K562 (cell line): ENCODE measurements around the gene VPS11. TPM values are rescaled to one million over a fixed set of nuclear protein-coding genes. Genes with fewer than 3 reads are reported as not detected.

Experiments
- ATF2 ChIP-seq: sonication (generic); formaldehyde crosslinking; IDR thresholded peaks from 2 replicates; pipeline ENCODE4 v1.8.1; 2022; ENCODE audit warnings: missing genetic modification reagents
- CBX5 ChIP-seq: IDR thresholded peaks from 2 replicates; pipeline ENCODE4 v1.6.1; 2014; ENCODE audit warnings: low read depth, borderline replicate concordance
- CHD2 ChIP-seq: IDR thresholded peaks from 2 replicates; pipeline ENCODE4 v1.6.1; 2011; ENCODE audit warnings: low read depth, low read length
- CREB1 ChIP-seq, 2 experiments: sonication (generic) in 1 of 2; formaldehyde crosslinking in 1 of 2; IDR thresholded peaks; 2 replicates each; pipeline versions ENCODE4 v1.6.1 to v1.8.0; 2012 to 2022; ENCODE audit warnings: inconsistent platforms in 1 of 2, mild to moderate bottlenecking in 1 of 2, missing genetic modification reagents in 1 of 2, moderate library complexity in 1 of 2
- HMG20A ChIP-seq: fragments of 450-650 bp; formaldehyde crosslinking; conservative IDR thresholded peaks from 2 replicates; pipeline ENCODE4 v1.4.0; 2020; ENCODE audit warnings: mild to moderate bottlenecking, mixed read lengths
- HSF4 ChIP-seq: fragments of 250-450 bp; sonication (Bioruptor Pico); IDR thresholded peaks from 2 replicates; pipeline ENCODE4 v2.1.2; 2022; ENCODE audit warnings: mild to moderate bottlenecking, moderate library complexity, borderline replicate concordance
- KHSRP ChIP-seq: fragments of 450-650 bp; IDR thresholded peaks from 2 replicates; pipeline ENCODE4 v1.6.1; 2017
- LCOR ChIP-seq: sonication (generic); formaldehyde crosslinking; IDR thresholded peaks from 2 replicates; pipeline ENCODE4 v1.8.0; 2022; ENCODE audit warnings: mild to moderate bottlenecking, missing genetic modification reagents
- MIER1 ChIP-seq: fragments of 450-650 bp; IDR thresholded peaks from 2 replicates; pipeline ENCODE4 v1.6.1; 2016; ENCODE audit warnings: antibody characterized with exemption, mild to moderate bottlenecking, low read depth
- MXD1 ChIP-seq: fragments of 250-450 bp; sonication (Bioruptor Pico); IDR thresholded peaks from 2 replicates; pipeline ENCODE4 v1.8.0; 2021; ENCODE audit warnings: borderline replicate concordance, mild to moderate bottlenecking, moderate library complexity; ENCODE audit not compliant: poor library complexity, severe bottlenecking
- NCOA1 ChIP-seq: fragments of 450-650 bp; IDR thresholded peaks from 2 replicates; pipeline ENCODE4 v1.6.1; 2016; ENCODE audit warnings: low read depth
- NFXL1 ChIP-seq: fragments of 450-650 bp; formaldehyde crosslinking; IDR thresholded peaks from 2 replicates; pipeline ENCODE4 v1.4.0; 2021; ENCODE audit warnings: mild to moderate bottlenecking
- RBM14 ChIP-seq: fragments of 200-400 bp; formaldehyde crosslinking; IDR thresholded peaks from 2 replicates; pipeline ENCODE4 v1.6.1; 2018; ENCODE audit warnings: low read depth, mild to moderate bottlenecking, low read length, moderate library complexity, borderline replicate concordance; ENCODE audit not compliant: insufficient read depth
- YY1 ChIP-seq, 3 experiments: IDR thresholded peaks; 2 replicates each; pipeline ENCODE4 v1.6.1; 2011; ENCODE audit warnings: low read length in 2 of 3, mild to moderate bottlenecking in 2 of 3, moderate library complexity in 2 of 3, borderline replicate concordance in 1 of 3, control low read depth in 1 of 3, low read depth in 1 of 3; ENCODE audit not compliant: insufficient read depth in 3 of 3, insufficient replicate concordance in 2 of 3, control insufficient read depth in 1 of 3, insufficient read length in 1 of 3; ENCODE audit errors: extremely low read depth in 1 of 3
- ZBTB1 ChIP-seq: sonication (generic); formaldehyde crosslinking; IDR thresholded peaks from 2 replicates; pipeline ENCODE4 v1.8.1; 2023; ENCODE audit warnings: missing genetic modification reagents, low read depth, mild to moderate bottlenecking, borderline replicate concordance
- ZNF217 ChIP-seq: sonication (generic); formaldehyde crosslinking; IDR thresholded peaks from 2 replicates; pipeline ENCODE4 v1.8.0; 2022; ENCODE audit warnings: mild to moderate bottlenecking, missing genetic modification reagents
- ZSCAN29 ChIP-seq: fragments of 450-650 bp; IDR thresholded peaks from 2 replicates; pipeline ENCODE4 v1.6.1; 2017
- polyA plus RNA-seq, 8 experiments: library from polyadenylated mRNA; depleted of rRNA in 4 of 8; stranded (reverse) in 5 of 8; unstranded in 3 of 8; fragments of >200 nt; fragmentation: Nextera tagmentation in 2 of 8; fragmentation: Illumina TruSeq in 1 of 8; extraction: Ambion mirVana in 2 of 8; extraction: Trizol in 1 of 8; gene quantifications; 2 replicates each; pipeline versions ENCODE4 v1.2.1 to v1.2.3, GENCODE V29; 2011 to 2014; ENCODE audit warnings: inconsistent platforms in 1 of 8, missing spikeins in 1 of 8
- total RNA-seq, 7 experiments: library from RNA; depleted of rRNA in 6 of 7; stranded (reverse); fragments of >200 nt in 6 of 7; fragmentation: Illumina TruSeq in 2 of 7; extraction: Trizol in 2 of 7; gene quantifications; 2 replicates each; pipeline versions ENCODE4 v1.2.1 to v1.2.3, GENCODE V29; 2011 to 2021; ENCODE audit warnings: low replicate concordance in 1 of 7
- TF ChIP-seq, protein P1 (sequence below): fragments of 450-650 bp; IDR thresholded peaks from 2 replicates; pipeline ENCODE4 v1.7.1; 2018; ENCODE audit warnings: mild to moderate bottlenecking, low read depth; ENCODE audit not compliant: partially characterized antibody
- TF ChIP-seq, protein P2 (sequence below): fragments of 450-650 bp; IDR thresholded peaks from 2 replicates; pipeline ENCODE4 v1.6.1; 2018; ENCODE audit not compliant: partially characterized antibody

Gene VPS11
- total and polyA plus RNA-seq, 9 of the 15 experiments (the other 6 are each of a cell fraction or from before 2014, with no cell fraction given) = 14.1 to 35.5 (median 27.5) TPM

GRCh38 chr11:119087747-119088241 is 20.2 kb downstream of the VPS11 start (continued):
- TF ChIP-seq NFXL1 (no peak), ZSCAN29 (no peak), MXD1 (CRISPR knock-in tag) (no peak), ZNF217 (CRISPR knock-in tag) (no peak), LCOR (peak; percentile 92), KHSRP (peak; percentile 71; the same call in 1 of the 2 replicates), CBX5 (no peak), NCOA1 (peak; percentile 89; the same call in 1 of the 2 replicates), MIER1 (no peak), ATF2 (no peak), YY1 (IDR thresholded peaks at IDR 0.05; ENCODE audit: borderline replicate concordance in 1 of 3, control insufficient read depth in 1 of 3, extremely low read depth in 1 of 3, insufficient read depth in 3 of 3, insufficient read length in 1 of 3, insufficient replicate concordance in 2 of 3, low read depth in 1 of 3, low read length in 2 of 3) (peak in 2 of 3 experiments; percentile 6 to 15), CREB1 (IDR thresholded peaks at IDR 0.05) (peak; percentile 74), CREB1 (CRISPR knock-in tag; IDR thresholded peaks at IDR 0.05) (peak; percentile 46; the same call in 1 of the 2 replicates), HMG20A (CRISPR knock-in tag) (no peak), ZBTB1 (CRISPR knock-in tag) (0 out of 2 replicates have a peak, but pooled peaks have one; percentile 17), HSF4 (peak; percentile 51; the same call in 1 of the 2 replicates), CHD2 (no peak), RBM14 (no peak)
- TF ChIP-seq, protein P1, sequence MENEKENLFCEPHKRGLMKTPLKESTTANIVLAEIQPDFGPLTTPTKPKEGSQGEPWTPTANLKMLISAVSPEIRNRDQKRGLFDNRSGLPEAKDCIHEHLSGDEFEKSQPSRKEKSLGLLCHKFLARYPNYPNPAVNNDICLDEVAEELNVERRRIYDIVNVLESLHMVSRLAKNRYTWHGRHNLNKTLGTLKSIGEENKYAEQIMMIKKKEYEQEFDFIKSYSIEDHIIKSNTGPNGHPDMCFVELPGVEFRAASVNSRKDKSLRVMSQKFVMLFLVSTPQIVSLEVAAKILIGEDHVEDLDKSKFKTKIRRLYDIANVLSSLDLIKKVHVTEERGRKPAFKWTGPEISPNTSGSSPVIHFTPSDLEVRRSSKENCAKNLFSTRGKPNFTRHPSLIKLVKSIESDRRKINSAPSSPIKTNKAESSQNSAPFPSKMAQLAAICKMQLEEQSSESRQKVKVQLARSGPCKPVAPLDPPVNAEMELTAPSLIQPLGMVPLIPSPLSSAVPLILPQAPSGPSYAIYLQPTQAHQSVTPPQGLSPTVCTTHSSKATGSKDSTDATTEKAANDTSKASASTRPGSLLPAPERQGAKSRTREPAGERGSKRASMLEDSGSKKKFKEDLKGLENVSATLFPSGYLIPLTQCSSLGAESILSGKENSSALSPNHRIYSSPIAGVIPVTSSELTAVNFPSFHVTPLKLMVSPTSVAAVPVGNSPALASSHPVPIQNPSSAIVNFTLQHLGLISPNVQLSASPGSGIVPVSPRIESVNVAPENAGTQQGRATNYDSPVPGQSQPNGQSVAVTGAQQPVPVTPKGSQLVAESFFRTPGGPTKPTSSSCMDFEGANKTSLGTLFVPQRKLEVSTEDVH = no peak
- TF ChIP-seq, protein P2, sequence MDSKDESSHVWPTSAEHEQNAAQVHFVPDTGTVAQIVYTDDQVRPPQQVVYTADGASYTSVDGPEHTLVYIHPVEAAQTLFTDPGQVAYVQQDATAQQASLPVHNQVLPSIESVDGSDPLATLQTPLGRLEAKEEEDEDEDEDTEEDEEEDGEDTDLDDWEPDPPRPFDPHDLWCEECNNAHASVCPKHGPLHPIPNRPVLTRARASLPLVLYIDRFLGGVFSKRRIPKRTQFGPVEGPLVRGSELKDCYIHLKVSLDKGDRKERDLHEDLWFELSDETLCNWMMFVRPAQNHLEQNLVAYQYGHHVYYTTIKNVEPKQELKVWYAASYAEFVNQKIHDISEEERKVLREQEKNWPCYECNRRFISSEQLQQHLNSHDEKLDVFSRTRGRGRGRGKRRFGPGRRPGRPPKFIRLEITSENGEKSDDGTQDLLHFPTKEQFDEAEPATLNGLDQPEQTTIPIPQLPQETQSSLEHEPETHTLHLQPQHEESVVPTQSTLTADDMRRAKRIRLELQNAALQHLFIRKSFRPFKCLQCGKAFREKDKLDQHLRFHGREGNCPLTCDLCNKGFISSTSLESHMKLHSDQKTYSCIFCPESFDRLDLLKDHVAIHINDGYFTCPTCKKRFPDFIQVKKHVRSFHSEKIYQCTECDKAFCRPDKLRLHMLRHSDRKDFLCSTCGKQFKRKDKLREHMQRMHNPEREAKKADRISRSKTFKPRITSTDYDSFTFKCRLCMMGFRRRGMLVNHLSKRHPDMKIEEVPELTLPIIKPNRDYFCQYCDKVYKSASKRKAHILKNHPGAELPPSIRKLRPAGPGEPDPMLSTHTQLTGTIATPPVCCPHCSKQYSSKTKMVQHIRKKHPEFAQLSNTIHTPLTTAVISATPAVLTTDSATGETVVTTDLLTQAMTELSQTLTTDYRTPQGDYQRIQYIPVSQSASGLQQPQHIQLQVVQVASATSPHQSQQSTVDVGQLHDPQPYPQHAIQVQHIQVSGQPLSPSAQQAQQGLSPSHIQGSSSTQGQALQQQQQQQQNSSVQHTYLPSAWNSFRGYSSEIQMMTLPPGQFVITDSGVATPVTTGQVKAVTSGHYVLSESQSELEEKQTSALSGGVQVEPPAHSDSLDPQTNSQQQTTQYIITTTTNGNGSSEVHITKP = no peak
